Kidney (tissue), 14 donors: ENCODE data around the gene AKR1B15. TPM values are rescaled to one million over a fixed set of nuclear protein-coding genes. Genes with fewer than 3 reads are reported as not detected.

Source experiments
- DNase-seq, 5 donors: peaks; one replicate each; pipeline ENCODE4 v3.0.0-alpha.2; 2013 to 2020
- FAIRE-seq: peaks from 2 replicates; lab custom pipeline; 2012; peaks lifted over from hg19 to GRCh38; lab: Jason Lieb, UNC
- H3K27ac ChIP-seq, 2 donors: one replicate each; pipeline ENCODE4 v1.7.0; 2013; ENCODE audit warnings: low read depth in 2 of 2, low read length in 2 of 2, inconsistent platforms in 1 of 2
- H3K27me3 ChIP-seq: one replicate; pipeline ENCODE4 v1.7.1; 2013; ENCODE audit warnings: low read length, inconsistent platforms; ENCODE audit not compliant: control insufficient read depth, insufficient read depth
- H3K36me3 ChIP-seq, 3 donors: one replicate each; pipeline versions ENCODE4 v1.7.0 to v1.7.1; 2013; ENCODE audit warnings: low read length in 3 of 3, control low read depth in 1 of 3, inconsistent platforms in 1 of 3; ENCODE audit not compliant: insufficient read depth in 3 of 3, control insufficient read depth in 2 of 3
- H3K4me1 ChIP-seq, 3 donors: one replicate each; pipeline versions ENCODE4 v1.7.0 to v1.7.1; 2013; ENCODE audit warnings: low read length in 3 of 3, inconsistent platforms in 1 of 3, low read depth in 1 of 3; ENCODE audit not compliant: control insufficient read depth in 2 of 3, insufficient read depth in 2 of 3
- H3K4me3 ChIP-seq, 3 donors: one replicate each; pipeline versions ENCODE4 v1.7.0 to v1.8.1; 2013; ENCODE audit warnings: low read length in 3 of 3, control low read depth in 1 of 3, inconsistent platforms in 1 of 3
- H3K9ac ChIP-seq, 3 donors: one replicate each; pipeline versions ENCODE4 v1.7.0 to v1.7.1; 2013; ENCODE audit warnings: low read length in 3 of 3, control low read depth in 1 of 3, inconsistent platforms in 1 of 3
- H3K9me3 ChIP-seq, 3 donors: one replicate each; pipeline versions ENCODE4 v1.7.0 to v1.7.1; 2013; ENCODE audit warnings: low read length in 3 of 3, control low read depth in 1 of 3, inconsistent platforms in 1 of 3; ENCODE audit not compliant: control insufficient read depth in 2 of 3, insufficient read depth in 1 of 3
- CTCF ChIP-seq: IDR thresholded peaks from 3 replicates; pipeline ENCODE4 v1.5.1; 2012; ENCODE audit warnings: mild to moderate bottlenecking, moderate library complexity, borderline replicate concordance; ENCODE audit not compliant: insufficient read depth; ENCODE audit errors: extremely low read depth
- intact Hi-C: fragments of 100-400 bp; cut with DNase I; formaldehyde crosslinking; loops from one replicate; pipeline ENCODE4 v1.11.1; 2022
- polyA plus RNA-seq: library from polyadenylated mRNA; stranded (reverse); fragments of 350-450 nt; fragmentation: Illumina TruSeq; extraction: RNeasy Lipid Tissue Mini Kit (QIAGEN cat#74804); gene quantifications from one replicate; pipeline ENCODE4 v1.2.3, GENCODE V29; 2014; ENCODE audit warnings: low read depth, low replicate concordance; ENCODE audit not compliant: insufficient read depth
- total RNA-seq: library from RNA; stranded (reverse); fragmentation: NEBNext Ultra II Directional; extraction: Animal tissue kit (Norgen Biotek cat#: 25700); gene quantifications from one replicate; pipeline ENCODE4 v1.2.1, GENCODE V29; 2021
- donor health status: control.
- donor health status: control.
- donor health status: control.
- donor health status: control.
- donor health status: control.
- donor health status: DM: yes; HTN: yes; CAD: no.
- donor health status: Normal renal cell carcinoma (clear cell type).

The AKR1B15 gene
- total and polyA plus RNA-seq, 2 donors from 2014 or later: not detected

GRCh38 chr7:134509010-134509409 lies 39.9 kb upstream of the AKR1B15 start:
- intact Hi-C loops: no loop called here
- no peaks in the 10 kb centered on the region for H3K36me3 ChIP-seq
- H3K9ac ChIP-seq: no peak overlapping the region
- H3K4me3 ChIP-seq: no peak overlapping the region
- H3K9me3 ChIP-seq: no peaks in the 10 kb centered on the region
- no peak for TF ChIP-seq CTCF
- H3K27ac ChIP-seq: no peak overlapping the region
- no peak for DNase-seq
- no peak for FAIRE-seq
- no peaks in the 10 kb centered on the region for H3K4me1 ChIP-seq
- H3K27me3 ChIP-seq: no peaks in the 10 kb centered on the region

GRCh38 chr7:134510646-134511045 lies 38.3 kb upstream of the AKR1B15 start:
- intact Hi-C loops: no loop called here
- no peak for FAIRE-seq

DNA sequence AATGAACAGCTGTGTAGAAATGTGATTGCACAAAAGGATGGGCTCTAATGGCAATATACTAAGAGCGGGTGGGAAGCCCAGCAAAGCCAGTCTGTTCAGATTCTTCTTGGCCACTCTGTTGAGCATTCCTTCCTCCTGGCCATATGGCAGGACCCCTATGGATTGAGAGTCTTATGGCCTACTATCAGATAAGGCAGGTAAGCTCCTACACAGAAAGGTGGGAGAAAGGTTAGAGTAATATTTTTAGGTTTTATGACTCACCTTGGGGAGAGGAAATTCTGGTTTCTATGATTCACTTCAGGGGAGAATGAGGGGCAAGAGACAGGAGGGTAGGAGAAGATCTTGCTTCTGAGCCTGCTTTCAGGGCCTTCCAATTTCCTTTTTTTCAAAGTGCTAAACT lies 36.6 kb upstream of the AKR1B15 start:
- Histone ChIP-seq H3K4me3 (no peak overlapping the region), H3K27ac (no peak overlapping the region), H3K4me1 (no peaks in the 10 kb centered on the region), H3K36me3 (no peaks in the 10 kb centered on the region), H3K9ac (no peak overlapping the region), H3K27me3 (no peaks in the 10 kb centered on the region), H3K9me3 (no peaks in the 10 kb centered on the region)
- no peak for TF ChIP-seq CTCF
- FAIRE-seq (no peak), DNase-seq (no peak)
- intact Hi-C loops: no loop called here

More at GRCh38 chr7:134510646-134511045, 38.3 kb upstream of the AKR1B15 start:
- no peaks in the 10 kb centered on the region for H3K4me1 ChIP-seq
- no peaks in the 10 kb centered on the region for H3K9me3 ChIP-seq
- no peaks in the 10 kb centered on the region for H3K36me3 ChIP-seq
- no peak overlapping the region for H3K9ac ChIP-seq
- H3K27ac ChIP-seq: no peak overlapping the region
- no peak for DNase-seq
- H3K27me3 ChIP-seq: no peaks in the 10 kb centered on the region
- no peak for TF ChIP-seq CTCF
- H3K4me3 ChIP-seq: no peak overlapping the region

DNA sequence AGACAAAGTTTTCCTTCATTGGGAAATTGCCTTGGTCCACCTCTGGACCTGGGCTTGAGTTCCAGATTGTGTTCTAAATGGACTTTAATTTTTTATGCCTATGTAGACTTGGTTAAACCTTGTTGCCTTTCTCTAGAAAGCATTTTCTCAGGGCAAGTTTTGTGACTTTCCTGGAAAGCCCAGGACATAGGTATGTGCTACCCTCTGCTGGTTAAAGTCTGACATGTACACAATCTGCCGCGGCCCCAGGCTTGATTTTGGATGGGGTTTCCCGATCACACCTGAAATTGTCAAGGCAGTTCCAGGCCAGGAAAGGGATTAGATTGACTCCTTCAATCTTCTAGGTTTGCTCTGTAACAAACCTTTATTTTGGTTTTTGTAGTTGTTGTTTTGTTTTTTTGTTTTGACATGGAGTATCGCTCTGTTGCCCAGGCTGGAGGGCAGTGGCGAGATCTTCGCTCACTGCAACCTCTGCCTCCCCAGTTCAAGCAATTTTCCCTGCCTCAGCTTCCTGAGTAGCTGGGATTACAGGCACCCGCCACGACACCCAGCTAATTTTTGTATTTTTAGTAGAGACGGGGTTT lies 35.6 kb upstream of the AKR1B15 start:
- TF ChIP-seq CTCF: peak; percentile 68
- no peak overlapping the region for H3K9ac ChIP-seq
- H3K27ac ChIP-seq: no peak overlapping the region
- H3K4me3 ChIP-seq: no peak overlapping the region
- intact Hi-C loops: no loop called here
- no peaks in the 10 kb centered on the region for H3K36me3 ChIP-seq
- H3K4me1 ChIP-seq: no peaks in the 10 kb centered on the region
- FAIRE-seq: no peak
- DNase-seq: peak in 3 of 5 donors; percentile 33 to 75 (median 55)
- no peaks in the 10 kb centered on the region for H3K9me3 ChIP-seq
- no peaks in the 10 kb centered on the region for H3K27me3 ChIP-seq
